ENCODE results near the gene MB21D2. TPM values are rescaled to one million over a fixed set of nuclear protein-coding genes. Genes with fewer than 3 reads are reported as not detected.
A peak's percentile ranks its signal among the peaks of the same experiment; 100 is the strongest.

The MB21D2 gene
- total and polyA plus RNA-seq, 2 of the 8 experiments (the other 6 are each of a cell fraction or from before 2014, with no cell fraction given): 10.0 to 21.0 TPM

GRCh38 chr3:192750201-192750600 lies 167.5 kb downstream of the MB21D2 start (continued):
- TF ChIP-seq, protein P1, sequence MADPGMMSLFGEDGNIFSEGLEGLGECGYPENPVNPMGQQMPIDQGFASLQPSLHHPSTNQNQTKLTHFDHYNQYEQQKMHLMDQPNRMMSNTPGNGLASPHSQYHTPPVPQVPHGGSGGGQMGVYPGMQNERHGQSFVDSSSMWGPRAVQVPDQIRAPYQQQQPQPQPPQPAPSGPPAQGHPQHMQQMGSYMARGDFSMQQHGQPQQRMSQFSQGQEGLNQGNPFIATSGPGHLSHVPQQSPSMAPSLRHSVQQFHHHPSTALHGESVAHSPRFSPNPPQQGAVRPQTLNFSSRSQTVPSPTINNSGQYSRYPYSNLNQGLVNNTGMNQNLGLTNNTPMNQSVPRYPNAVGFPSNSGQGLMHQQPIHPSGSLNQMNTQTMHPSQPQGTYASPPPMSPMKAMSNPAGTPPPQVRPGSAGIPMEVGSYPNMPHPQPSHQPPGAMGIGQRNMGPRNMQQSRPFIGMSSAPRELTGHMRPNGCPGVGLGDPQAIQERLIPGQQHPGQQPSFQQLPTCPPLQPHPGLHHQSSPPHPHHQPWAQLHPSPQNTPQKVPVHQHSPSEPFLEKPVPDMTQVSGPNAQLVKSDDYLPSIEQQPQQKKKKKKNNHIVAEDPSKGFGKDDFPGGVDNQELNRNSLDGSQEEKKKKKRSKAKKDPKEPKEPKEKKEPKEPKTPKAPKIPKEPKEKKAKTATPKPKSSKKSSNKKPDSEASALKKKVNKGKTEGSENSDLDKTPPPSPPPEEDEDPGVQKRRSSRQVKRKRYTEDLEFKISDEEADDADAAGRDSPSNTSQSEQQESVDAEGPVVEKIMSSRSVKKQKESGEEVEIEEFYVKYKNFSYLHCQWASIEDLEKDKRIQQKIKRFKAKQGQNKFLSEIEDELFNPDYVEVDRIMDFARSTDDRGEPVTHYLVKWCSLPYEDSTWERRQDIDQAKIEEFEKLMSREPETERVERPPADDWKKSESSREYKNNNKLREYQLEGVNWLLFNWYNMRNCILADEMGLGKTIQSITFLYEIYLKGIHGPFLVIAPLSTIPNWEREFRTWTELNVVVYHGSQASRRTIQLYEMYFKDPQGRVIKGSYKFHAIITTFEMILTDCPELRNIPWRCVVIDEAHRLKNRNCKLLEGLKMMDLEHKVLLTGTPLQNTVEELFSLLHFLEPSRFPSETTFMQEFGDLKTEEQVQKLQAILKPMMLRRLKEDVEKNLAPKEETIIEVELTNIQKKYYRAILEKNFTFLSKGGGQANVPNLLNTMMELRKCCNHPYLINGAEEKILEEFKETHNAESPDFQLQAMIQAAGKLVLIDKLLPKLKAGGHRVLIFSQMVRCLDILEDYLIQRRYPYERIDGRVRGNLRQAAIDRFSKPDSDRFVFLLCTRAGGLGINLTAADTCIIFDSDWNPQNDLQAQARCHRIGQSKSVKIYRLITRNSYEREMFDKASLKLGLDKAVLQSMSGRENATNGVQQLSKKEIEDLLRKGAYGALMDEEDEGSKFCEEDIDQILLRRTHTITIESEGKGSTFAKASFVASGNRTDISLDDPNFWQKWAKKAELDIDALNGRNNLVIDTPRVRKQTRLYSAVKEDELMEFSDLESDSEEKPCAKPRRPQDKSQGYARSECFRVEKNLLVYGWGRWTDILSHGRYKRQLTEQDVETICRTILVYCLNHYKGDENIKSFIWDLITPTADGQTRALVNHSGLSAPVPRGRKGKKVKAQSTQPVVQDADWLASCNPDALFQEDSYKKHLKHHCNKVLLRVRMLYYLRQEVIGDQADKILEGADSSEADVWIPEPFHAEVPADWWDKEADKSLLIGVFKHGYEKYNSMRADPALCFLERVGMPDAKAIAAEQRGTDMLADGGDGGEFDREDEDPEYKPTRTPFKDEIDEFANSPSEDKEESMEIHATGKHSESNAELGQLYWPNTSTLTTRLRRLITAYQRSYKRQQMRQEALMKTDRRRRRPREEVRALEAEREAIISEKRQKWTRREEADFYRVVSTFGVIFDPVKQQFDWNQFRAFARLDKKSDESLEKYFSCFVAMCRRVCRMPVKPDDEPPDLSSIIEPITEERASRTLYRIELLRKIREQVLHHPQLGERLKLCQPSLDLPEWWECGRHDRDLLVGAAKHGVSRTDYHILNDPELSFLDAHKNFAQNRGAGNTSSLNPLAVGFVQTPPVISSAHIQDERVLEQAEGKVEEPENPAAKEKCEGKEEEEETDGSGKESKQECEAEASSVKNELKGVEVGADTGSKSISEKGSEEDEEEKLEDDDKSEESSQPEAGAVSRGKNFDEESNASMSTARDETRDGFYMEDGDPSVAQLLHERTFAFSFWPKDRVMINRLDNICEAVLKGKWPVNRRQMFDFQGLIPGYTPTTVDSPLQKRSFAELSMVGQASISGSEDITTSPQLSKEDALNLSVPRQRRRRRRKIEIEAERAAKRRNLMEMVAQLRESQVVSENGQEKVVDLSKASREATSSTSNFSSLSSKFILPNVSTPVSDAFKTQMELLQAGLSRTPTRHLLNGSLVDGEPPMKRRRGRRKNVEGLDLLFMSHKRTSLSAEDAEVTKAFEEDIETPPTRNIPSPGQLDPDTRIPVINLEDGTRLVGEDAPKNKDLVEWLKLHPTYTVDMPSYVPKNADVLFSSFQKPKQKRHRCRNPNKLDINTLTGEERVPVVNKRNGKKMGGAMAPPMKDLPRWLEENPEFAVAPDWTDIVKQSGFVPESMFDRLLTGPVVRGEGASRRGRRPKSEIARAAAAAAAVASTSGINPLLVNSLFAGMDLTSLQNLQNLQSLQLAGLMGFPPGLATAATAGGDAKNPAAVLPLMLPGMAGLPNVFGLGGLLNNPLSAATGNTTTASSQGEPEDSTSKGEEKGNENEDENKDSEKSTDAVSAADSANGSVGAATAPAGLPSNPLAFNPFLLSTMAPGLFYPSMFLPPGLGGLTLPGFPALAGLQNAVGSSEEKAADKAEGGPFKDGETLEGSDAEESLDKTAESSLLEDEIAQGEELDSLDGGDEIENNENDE (IDR thresholded peaks at IDR 0.05; ENCODE audit: insufficient replicate concordance, low read length): no peak
- TF ChIP-seq CTCF (IDR thresholded peaks at IDR 0.05; ENCODE audit: control extremely low read depth in 1 of 3, insufficient read depth in 1 of 3, low read depth in 1 of 3, low read length in 3 of 3): no peak
- TF ChIP-seq HDAC2 (IDR thresholded peaks at IDR 0.05; ENCODE audit: borderline replicate concordance in 1 of 2, low read depth in 2 of 2, low read length in 2 of 2): no peak
- TF ChIP-seq TAF1 (IDR thresholded peaks at IDR 0.05; ENCODE audit: low read depth, low read length): no peak
- TF ChIP-seq TEAD4 (IDR thresholded peaks at IDR 0.05; ENCODE audit: low read depth, low read length): peak; percentile 87

Data from H1 (cell line).